Stomach (tissue), 9 donors: ENCODE measurements around the gene SRMS. TPM values are rescaled to one million over a fixed set of nuclear protein-coding genes. Genes with fewer than 3 reads are reported as not detected.
A peak's percentile ranks its signal among the peaks of the same experiment; 100 is the strongest.

Source experiments
- DNase-seq, 2 donors: peaks; one replicate each; pipeline versions ENCODE4 v3.0.0 to v3.0.0-alpha.2; 2013 to 2019
- H3K27ac ChIP-seq, 5 donors: fragments of 200-600 bp in 4 of 5; sonication (generic) in 4 of 5; one replicate each; pipeline ENCODE4 v1.5.1; 2013 to 2019; ENCODE audit warnings: mild to moderate bottlenecking in 1 of 5, moderate library complexity in 1 of 5
- H3K27me3 ChIP-seq, 3 donors: fragments of 200-600 bp; sonication (generic); one replicate each; pipeline ENCODE4 v1.5.1; 2017 to 2019; ENCODE audit warnings: mixed run types in 1 of 3
- H3K36me3 ChIP-seq, 4 donors: fragments of 200-600 bp; sonication (generic); 1 replicate in 3 of 4; 2 replicates in 1 of 4; pipeline ENCODE4 v1.5.1; 2016 to 2019
- H3K4me1 ChIP-seq, 4 donors: fragments of 200-600 bp; sonication (generic); one replicate each; pipeline ENCODE4 v1.5.1; 2016 to 2019
- H3K4me3 ChIP-seq, 4 donors: fragments of 200-600 bp; sonication (generic) in 3 of 4; one replicate each; pipeline ENCODE4 v1.5.1; 2016 to 2019; ENCODE audit warnings: mild to moderate bottlenecking in 1 of 4
- H3K9me3 ChIP-seq, 4 donors: fragments of 200-600 bp; sonication (generic); one replicate each; pipeline ENCODE4 v1.5.1; 2016 to 2019
- EP300 ChIP-seq: sonication (generic); formaldehyde crosslinking; IDR thresholded peaks from one replicate; pipeline ENCODE4 v1.6.1; 2017; ENCODE audit warnings: antibody characterized with exemption
- POLR2A ChIP-seq, 4 donors: fragments of 450-650 bp; IDR thresholded peaks; one replicate each; pipeline ENCODE4 v1.6.1; 2016; ENCODE audit warnings: antibody characterized with exemption in 4 of 4, control low read depth in 2 of 4, mild to moderate bottlenecking in 1 of 4, moderate library complexity in 1 of 4
- POLR2AphosphoS5 ChIP-seq, 3 donors: sonication (generic); formaldehyde crosslinking; IDR thresholded peaks; one replicate each; pipeline ENCODE4 v1.6.1; 2016; ENCODE audit warnings: antibody characterized with exemption in 3 of 3
- WGBS, 5 donors: extraction: QIAGEN DNeasy Blood & Tissue Kit in 3 of 5; methylation state at CpG; one replicate each; pipeline versions ENCODE4 v1.1.5 to v1.1.7; 2013 to 2018; 5-methylcytosine and 5-hydroxymethylcytosine counted together
- intact Hi-C: fragments of 100-400 bp; cut with DNase I; formaldehyde crosslinking; loops from one replicate; pipeline ENCODE4 v1.15.1; 2023; ENCODE audit warnings: low total_unique reads
- polyA plus RNA-seq, 3 donors: library from polyadenylated mRNA; stranded (reverse); fragments of 200-250 nt; gene quantifications; one replicate each; pipeline ENCODE4 v1.2.3, GENCODE V29; 2013
- total RNA-seq, 5 donors: library from RNA; depleted of rRNA; stranded (reverse); fragments of >200 nt; gene quantifications; one replicate each; pipeline versions ENCODE4 v1.1.0 to v1.2.3, GENCODE V29; 2014 to 2016
- TF ChIP-seq, protein P1 (sequence below), 7 experiments: fragments of 450-650 bp in 4 of 7; fragments of 200-600 bp in 3 of 7; sonication (generic) in 3 of 7; IDR thresholded peaks; one replicate each; pipeline ENCODE4 v1.5.1; 2016 to 2019; ENCODE audit warnings: antibody characterized with exemption in 7 of 7, control low read depth in 2 of 7, mild to moderate bottlenecking in 1 of 7
- donor health status: healthy with polysubstance abuse.
- donor health status: Bipolar disorder and iron deficiency.
- donor health status: healthy.

SRMS gene
- total and polyA plus RNA-seq, 8 donors: 0.87 to 3.5 (median 2.1) TPM; not detected in 5

DNA sequence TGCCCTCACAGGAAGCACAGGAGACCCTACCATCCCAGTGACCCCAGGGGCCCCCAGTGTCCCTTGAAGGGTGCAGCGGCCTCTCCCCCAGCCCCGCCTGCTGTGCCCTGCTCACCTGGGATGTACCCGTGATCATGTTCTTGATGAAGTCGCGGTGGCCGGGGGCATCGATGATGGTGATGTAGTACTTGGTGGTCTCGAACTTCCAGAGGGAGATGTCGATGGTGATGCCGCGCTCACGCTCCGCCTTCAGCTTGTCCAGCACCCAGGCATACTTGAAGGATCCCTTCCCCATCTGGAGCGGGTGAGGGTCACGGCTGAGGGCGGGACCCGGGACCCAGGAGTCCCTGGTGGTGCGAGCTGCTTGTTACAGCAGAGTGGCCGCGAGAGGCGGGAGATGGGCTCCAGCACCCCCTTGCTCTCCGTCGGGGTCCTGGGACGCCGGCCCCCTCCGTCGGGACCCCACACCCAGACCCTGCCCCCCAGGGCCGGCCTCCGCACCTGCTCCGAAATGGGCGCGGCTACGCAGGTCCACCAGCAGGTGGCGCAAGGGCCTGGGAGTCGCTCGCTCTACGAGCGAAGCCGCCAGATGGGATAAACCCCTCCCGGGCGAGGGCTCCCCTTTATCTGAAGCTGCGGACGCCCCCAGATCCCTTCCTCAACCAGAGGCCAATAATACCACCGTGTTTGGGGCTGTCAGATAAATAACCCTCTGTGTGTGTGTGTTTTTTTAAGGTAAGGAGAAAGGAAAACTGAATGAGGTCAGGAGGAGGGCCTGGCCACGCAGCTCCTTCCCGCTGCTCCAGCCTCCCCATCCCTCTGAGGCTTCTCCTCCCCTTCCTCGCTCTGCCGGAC lies 51.6 kb downstream of the SRMS start:
- intact Hi-C loops: no loop called here
- Histone ChIP-seq H3K36me3 (peaks cover 0 to 4% (median 0%) of the 10 kb centered on the region in 4 donors), H3K4me1 (peaks cover 26 to 39% (median 37%) of the 10 kb centered on the region in 4 donors), H3K4me3 (peak overlapping the region; percentile 32 to 43 (median 40)), H3K27ac (peak overlapping the region in 1 of 5 donors; percentile 0), H3K9me3 (no peaks in the 10 kb centered on the region), H3K27me3 (peaks cover 11 to 75% (median 45%) of the 10 kb centered on the region in 3 donors)
- TF ChIP-seq POLR2A (IDR thresholded peaks at IDR 0.05): no peak
- TF ChIP-seq, protein P1, sequence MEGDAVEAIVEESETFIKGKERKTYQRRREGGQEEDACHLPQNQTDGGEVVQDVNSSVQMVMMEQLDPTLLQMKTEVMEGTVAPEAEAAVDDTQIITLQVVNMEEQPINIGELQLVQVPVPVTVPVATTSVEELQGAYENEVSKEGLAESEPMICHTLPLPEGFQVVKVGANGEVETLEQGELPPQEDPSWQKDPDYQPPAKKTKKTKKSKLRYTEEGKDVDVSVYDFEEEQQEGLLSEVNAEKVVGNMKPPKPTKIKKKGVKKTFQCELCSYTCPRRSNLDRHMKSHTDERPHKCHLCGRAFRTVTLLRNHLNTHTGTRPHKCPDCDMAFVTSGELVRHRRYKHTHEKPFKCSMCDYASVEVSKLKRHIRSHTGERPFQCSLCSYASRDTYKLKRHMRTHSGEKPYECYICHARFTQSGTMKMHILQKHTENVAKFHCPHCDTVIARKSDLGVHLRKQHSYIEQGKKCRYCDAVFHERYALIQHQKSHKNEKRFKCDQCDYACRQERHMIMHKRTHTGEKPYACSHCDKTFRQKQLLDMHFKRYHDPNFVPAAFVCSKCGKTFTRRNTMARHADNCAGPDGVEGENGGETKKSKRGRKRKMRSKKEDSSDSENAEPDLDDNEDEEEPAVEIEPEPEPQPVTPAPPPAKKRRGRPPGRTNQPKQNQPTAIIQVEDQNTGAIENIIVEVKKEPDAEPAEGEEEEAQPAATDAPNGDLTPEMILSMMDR (IDR thresholded peaks at IDR 0.05): peak in 5 of 7 experiments; percentile 79 to 96 (median 90)
- no peak for TF ChIP-seq EP300
- no peak for TF ChIP-seq POLR2AphosphoS5 (IDR thresholded peaks at IDR 0.05)
- 23 to 30% (median 24%) methylated on average over 28 to 48 of the region's 48 CpGs for WGBS, 5 donors
- DNase-seq: peak; percentile 79 to 85

- no peak overlapping the region for H3K4me3 ChIP-seq
- H3K27ac ChIP-seq: no peak overlapping the region
- intact Hi-C loops: no loop called here
- TF ChIP-seq EP300 (no peak), POLR2A (IDR thresholded peaks at IDR 0.05) (no peak), POLR2AphosphoS5 (IDR thresholded peaks at IDR 0.05) (no peak)
- TF ChIP-seq, protein P1 (IDR thresholded peaks at IDR 0.05): no peak
- H3K27me3 ChIP-seq: peaks cover 11 to 75% (median 46%) of the 10 kb centered on the region in 3 donors
- no peak for DNase-seq
- 76 to 92% (median 84%) methylated on average over 6 to 8 of the region's 8 CpGs for WGBS, 5 donors
- H3K36me3 ChIP-seq: peaks cover 0 to 4% (median 0%) of the 10 kb centered on the region in 4 donors
- peaks cover 26 to 39% (median 37%) of the 10 kb centered on the region in 4 donors for H3K4me1 ChIP-seq
- H3K9me3 ChIP-seq: no peaks in the 10 kb centered on the region
Observed at GRCh38 chr20:63495167-63495720, 52.3 kb downstream of the SRMS start.

- TF ChIP-seq, protein P1 (IDR thresholded peaks at IDR 0.05): no peak
- TF ChIP-seq POLR2AphosphoS5 (IDR thresholded peaks at IDR 0.05) (no peak), EP300 (no peak), POLR2A (IDR thresholded peaks at IDR 0.05) (no peak)
- 83 to 89% (median 86%) methylated on average over 33 to 51 of the region's 51 CpGs for WGBS, 5 donors
- Histone ChIP-seq H3K4me3 (no peak overlapping the region), H3K27ac (no peak overlapping the region), H3K27me3 (peaks cover 9 to 75% (median 40%) of the 10 kb centered on the region in 3 donors), H3K9me3 (no peaks in the 10 kb centered on the region), H3K36me3 (peaks cover 0 to 4% (median 0%) of the 10 kb centered on the region in 4 donors), H3K4me1 (peaks cover 24 to 37% (median 35%) of the 10 kb centered on the region in 4 donors)
- no peak for DNase-seq
- intact Hi-C loops: no loop called here
Observed at GRCh38 chr20:63494420-63495166, 53.0 kb downstream of the SRMS start.

DNA sequence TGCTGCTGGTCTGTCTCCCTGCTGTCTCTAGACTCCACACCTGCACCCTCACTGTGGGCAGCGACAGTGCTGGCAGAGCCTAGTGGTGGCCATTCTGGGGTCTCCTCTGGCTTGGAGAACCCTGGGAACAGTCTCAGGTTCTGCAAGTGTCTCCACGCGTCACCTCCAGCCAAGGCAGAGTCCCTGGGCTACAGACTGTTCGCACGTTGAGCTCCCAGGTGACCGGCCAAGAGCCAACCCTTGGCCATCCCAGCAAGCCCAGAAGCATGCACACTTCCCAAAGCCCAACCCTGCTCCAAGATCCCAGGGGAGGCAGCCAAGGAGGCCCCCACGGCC lies 53.5 kb downstream of the SRMS start:
- H3K4me3 ChIP-seq: no peak overlapping the region
- H3K4me1 ChIP-seq: peaks cover 19 to 31% (median 30%) of the 10 kb centered on the region in 4 donors
- no peak overlapping the region for H3K27ac ChIP-seq
- 81 to 94% (median 87%) methylated on average over 4 to 7 of the region's 7 CpGs for WGBS, 5 donors
- H3K36me3 ChIP-seq: peaks cover 0 to 4% (median 0%) of the 10 kb centered on the region in 4 donors
- intact Hi-C loops: no loop called here
- DNase-seq: no peak
- no peaks in the 10 kb centered on the region for H3K9me3 ChIP-seq
- no peak for TF ChIP-seq POLR2AphosphoS5 (IDR thresholded peaks at IDR 0.05)
- TF ChIP-seq, protein P1 (IDR thresholded peaks at IDR 0.05): no peak
- TF ChIP-seq POLR2A (IDR thresholded peaks at IDR 0.05): no peak
- no peak for TF ChIP-seq EP300
- H3K27me3 ChIP-seq: peaks cover 5 to 75% (median 37%) of the 10 kb centered on the region in 3 donors
